HL-60/S4 treated with retinoic acid at 250 ng/mL for 4 days and 3 days (cell line): ENCODE results near the gene GLYR1.
"Not testable (repeated sequence)": the region's sequence is repeated elsewhere in the genome, so short reads cannot be mapped to it uniquely, and the experiment has no call there.

Experiments
- in situ Hi-C: fragments of 300-500 bp; cut with MboI; formaldehyde crosslinking; loops from 2 replicates; pipeline ENCODE4 v1.7.0; 2022; ENCODE audit warnings: low sequenced_read_pairs

Gene GLYR1

DNA sequence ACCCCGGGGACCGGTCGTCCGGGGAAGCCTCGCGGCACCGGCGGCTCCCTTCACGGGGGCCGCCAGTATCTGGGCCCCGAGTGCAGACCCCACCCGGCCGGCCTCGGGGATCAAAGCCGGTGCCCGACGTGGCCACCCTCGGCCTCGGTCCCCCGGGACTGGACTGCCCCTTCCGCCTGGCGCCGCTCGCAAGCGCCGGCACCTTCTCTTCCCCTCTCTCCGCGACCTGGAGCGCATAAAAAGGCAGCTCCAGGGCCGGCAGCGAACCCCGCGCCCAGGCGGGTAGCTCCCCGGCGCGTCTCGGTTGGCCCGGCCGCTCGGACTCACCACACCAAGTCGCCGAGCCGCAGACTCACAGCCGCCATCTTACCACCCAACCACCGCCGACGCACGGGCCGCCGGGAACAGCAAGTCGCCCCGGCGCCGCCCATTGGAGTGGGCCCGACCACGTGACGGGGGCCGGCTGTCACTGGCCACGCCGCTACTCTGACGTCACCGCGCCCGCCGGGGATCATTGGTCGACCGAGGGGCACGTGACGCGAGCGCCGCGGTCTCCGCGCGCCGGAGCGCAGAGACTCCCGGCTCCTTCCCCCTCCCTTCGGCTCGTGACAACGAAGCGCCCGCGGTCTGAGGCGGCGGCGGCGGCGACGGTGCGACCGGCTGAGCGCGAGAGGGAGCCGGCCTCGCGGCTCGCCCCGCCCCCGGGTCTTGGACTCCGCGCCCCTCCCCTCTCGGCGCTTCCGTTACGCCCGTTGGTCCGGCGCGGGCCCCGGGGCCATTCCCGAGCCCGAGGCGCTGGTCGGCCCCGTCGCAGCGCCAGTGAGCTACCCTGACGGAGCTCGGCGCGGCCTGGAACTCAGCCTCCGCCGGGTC is at the start of gene GLYR1, which contains the start of gene UBN1:
Gene GLYR1, minus strand, starts transcription at position 388 of the 873 bp plus-strand sequence. Its CDS starts 23 bp downstream, at position 365.
Gene UBN1, plus strand, starts transcription at position 581 of the 873 bp plus-strand sequence. CDS start 5,437 bp downstream, outside the sequence.
- in situ Hi-C loops: no loop called here

DNA sequence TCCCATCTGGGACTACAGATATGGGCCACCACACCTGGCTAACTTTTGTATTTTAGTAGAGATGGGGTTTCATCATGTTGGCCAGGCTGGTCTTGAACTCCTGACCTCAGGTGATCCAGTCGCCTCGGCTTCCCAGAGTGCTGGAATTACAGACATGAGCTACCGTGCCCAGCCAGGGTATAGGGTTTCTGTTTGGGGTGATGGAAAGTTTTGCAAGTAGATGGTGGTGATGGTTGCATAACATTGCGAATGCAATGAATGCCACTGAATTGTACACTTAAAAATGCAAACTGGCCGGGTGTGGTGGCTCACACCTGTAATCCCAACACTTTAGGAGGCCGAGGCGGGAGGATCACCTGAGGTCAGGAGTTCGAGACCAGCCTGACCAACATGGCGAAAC is 49.7 kb upstream of the GLYR1 start:
- in situ Hi-C loops: not testable (repeated sequence)

DNA sequence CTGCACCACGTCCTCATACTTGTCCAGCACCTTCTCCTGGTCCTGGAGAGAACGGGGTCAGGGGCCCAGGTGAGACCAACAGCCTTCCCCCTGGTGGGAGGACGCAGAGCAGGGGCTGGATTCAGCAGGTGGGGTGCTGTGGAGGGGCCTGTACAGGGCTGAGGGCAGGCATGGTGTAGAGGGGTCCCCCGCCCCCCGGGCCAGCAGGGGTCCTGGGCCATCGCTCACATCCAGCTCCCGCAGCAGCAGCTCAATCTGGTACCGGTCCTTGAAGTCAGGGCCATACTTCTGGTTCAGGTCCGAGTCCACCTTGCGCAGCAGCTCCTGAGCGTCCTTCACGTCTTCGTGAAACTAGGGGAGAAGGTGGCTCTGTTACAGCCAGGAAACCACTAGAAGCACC is 48.3 kb upstream of the GLYR1 start:
- in situ Hi-C loops: no loop called here

DNA sequence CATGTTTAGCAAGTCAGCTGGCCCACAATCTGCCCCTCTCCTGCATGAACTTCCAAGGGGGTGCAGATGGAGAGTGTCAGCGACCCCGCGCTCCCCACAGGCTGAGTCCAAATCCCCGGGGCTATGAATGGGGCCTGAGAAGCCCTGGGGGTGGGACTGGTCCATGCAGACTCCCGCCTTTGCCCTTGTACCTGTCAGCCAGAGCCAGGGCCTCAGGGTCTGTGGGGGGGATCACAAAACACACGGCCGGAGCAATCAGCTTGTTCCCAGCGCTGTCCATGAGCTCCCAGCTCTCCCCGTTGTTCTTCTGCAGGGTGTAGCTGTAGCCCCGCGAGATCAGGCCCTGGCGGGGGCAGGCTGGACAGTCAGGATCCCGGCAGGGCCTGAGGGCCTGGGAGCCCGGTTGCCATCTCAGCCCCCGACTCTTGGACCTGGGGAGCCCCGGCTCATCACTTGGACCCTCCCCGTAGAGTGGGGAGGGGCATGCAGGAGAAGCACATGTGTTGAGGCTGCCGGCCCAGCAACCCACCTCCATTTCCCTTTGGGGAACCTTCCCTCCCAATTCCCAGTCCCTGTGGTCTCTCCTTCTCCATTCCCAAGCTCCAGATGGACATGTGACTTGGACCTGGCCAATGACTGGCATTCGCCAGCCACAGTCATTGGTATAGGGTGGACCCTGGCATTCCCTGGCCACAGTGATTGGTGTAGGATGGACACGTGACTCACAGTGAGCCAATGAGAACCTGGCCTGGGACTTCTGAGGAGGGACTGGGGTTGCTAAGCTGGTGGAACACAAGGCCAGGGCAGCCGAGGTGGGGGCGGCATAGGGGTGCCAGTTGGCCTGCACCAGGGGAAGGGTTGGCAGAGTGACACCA is 47.4 kb upstream of the GLYR1 start:
- in situ Hi-C loops: no loop called here

DNA sequence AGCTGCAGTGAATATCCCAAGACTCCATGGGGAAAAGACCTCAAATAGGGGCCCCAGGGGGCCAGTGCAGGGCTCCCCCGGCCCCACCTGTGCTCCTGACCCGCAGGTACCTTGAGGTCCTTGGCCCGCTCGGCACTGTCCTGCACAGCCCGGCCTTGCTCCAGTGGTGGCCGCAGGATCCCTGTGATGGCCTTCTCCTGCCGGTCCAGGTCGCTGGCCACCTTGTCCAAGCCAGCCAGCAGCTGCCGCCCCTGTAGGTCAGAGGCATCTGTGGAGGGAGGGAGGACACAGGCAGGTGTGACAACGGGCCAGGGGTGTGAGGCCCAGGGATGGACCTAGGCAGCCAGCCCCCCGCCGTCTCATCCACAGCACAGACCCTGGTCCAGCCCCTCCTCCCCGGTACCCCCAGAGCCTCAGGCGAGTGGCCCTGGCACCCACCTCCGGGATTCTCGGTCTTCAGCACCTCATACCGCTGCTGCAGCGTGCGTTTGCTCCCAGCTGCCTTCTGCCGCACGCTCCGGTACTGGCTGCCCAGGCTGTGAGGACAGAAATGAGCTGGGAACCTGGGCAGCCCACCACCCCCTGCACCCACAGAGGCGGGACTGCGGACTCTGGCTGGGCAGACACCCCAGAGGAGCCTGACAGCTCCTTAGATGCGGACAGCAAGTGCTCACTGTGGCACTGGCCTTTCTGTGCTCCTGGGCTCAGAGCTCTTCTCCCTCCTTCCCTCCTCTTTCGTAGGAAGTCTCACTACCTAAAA is 46.2 kb upstream of the GLYR1 start:
- in situ Hi-C loops: no loop called here

DNA sequence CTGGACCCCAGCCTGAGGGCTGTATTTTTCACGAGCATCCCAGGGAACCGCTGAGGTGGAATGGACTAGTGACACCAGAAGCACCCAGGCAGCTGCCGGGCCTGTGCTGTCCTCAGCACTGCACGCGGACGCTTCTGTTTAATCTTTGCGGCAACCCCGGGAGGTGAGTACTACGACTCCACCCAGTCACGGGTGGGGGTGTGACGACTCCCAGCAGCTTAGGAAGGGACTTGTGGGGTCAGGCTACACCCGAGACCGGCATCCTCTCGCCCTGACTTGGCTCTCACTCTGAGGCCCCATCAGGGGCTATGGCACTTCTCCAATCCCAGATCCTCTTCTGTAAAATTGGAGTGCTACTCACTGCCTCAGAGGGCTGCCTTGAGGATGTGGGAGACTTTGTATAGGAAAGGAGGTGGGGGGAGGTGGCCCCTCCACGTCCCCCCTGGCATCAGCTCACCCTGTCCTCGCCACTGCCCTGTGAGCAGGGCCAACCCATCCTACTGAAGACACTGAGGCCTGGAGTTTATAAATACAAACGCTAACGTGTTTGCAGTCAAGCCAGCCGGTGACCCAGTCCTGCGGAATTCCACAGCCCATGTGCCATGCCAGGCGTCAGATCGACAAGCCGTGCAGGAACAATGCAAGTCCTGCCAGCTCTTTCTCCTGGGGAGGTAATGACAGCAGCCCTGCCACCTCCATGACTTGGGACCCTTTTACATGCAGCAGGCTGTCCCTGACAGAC is 45.4 kb upstream of the GLYR1 start:
- in situ Hi-C loops: no loop called here

DNA sequence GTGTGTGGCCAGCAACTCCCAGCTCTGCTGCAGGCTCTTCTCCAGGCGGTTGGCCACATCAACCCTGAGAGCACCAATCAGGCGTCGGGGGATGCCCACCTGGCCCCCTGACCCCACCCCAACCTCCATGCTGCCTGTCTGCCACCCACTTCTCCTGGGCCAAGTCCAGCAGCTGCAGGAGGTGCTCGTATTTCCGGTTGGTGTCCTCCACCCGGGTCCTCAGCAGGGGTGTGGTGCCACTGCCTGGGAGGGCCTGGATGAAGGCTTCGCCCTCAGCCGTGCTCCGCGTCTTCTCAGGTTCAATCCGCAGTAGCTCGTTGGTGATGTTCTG is 44.8 kb upstream of the GLYR1 start:
- in situ Hi-C loops: no loop called here

DNA sequence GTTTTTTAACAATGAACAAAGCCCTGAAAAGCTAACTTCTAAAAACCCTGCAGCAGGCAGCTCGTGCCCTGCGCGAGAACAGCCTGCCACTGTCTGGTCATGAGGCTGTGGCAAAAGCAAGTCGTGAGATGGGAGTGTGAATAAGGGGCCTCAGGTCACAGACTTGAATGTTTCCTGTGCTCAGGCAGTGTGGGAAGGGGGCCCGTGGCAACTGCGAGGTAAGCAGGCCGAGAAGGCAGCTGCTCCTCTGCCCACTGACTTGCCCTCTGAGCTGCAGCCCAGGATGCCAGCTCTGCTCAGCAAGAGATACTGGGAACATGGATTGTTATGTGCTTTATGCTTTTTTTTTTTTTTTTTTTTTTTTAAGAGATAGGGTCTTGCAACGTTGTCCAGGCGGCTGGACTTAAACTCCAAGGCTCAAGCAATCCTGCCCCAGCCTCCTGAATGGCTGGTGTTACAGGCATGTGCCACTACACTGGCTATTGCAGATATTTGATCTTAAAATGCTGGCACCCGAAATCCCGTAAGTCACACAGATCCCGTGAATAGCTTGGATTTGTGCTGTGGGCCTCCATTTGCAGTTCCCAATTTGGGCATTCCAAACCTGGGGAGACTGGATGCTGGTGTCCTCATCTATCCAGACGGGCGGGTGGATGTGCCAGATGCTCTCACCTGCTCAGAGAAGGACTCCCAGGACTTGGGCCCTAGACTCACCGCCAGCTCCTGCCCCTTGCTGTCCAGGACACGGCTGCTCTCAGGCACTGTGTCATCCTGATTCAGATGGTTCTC is 44.2 kb upstream of the GLYR1 start:
- in situ Hi-C loops: no loop called here

DNA sequence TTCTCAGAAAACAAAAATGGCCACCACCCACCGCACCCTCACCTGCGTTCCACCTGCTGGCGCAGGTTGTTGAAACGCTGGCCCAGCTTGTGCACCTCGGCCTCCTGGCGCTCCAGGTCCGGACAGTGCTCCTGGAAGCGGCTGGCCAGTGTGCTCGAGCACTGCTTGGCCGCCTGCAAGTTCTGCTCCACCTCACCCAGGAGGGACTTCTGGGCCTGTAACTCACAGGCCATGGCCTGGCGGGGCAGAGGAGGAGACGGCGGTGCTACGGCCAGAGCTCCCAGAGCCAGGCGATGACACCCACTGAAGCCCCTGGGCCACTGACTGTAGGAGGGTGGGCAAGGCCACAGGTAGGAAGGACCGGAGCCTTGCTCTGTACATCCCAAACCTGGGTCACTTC is 43.6 kb upstream of the GLYR1 start:
- in situ Hi-C loops: no loop called here

DNA sequence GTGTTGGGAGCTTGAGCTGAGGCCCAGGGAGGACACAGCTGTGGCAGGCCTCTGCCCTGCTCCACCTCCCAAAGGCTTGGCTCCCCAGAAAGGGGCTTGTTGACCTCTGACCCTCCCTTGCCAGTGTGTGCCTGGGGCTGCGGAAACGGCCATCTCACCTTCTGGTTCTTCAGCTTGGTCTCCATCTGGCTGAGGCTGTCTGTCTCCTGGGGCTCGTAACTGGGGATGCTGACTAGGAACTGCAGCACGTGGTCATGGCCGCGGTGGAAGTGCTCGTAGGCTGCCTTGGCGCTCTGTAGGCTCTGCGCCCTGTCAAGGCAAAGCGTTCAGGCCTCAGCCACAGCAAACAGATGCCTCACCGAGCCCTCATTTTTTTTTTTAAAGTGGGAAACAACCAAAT is 42.9 kb upstream of the GLYR1 start:
- in situ Hi-C loops: no loop called here

DNA sequence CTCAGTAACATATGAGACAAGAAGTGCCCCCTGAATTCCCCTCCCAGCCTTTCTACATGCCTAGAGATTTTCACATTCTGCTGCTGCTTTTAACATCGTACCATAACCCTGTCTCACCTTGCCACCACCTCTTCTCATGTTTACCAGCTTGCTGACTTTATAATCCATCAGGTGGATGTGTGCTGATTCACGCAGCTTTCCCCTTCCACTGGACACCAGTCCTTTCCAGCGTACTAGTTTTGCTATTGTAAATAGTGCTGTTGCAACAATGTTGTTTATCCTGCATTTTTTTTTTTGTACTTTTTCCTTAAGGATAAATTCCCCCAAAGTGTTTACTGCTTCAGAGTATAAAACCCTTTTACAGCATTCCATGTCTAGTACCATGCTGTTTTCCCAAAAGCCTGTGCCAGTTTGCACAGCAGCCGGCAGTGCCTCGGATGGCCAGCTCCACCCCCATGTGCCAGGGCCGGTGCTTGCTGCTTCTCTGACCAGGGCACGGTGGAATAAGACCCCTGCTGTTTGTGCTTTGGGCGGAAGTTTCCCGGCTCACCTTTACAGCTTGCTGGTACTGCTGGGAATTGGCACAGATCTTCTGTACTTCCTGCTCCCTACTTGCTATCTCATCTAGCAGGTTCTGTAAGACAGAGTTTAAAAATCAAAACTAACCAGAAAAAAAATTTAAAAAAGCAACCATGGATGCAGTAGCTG is 41.5 kb upstream of the GLYR1 start:
- in situ Hi-C loops: no loop called here

DNA sequence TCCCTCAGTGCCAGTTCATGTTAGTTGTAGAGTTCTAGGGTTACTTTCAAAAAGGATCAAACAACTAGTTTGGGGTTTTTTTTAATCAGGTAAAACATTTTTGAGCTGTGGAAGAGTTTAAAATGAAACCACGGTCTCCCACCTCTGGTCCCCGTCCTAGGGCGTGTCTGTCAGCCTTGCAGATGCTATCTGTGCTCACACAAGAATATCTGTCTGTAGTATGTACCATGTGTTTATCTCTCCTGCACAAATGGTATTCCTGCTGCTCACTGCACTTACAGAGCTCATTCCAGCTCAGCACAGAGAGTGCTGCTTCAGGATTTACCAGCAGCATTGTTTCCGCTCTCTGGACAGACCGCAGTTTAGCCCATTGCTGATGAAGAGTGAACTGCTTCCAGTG is 39.1 kb upstream of the GLYR1 start:
- in situ Hi-C loops: no loop called here

DNA sequence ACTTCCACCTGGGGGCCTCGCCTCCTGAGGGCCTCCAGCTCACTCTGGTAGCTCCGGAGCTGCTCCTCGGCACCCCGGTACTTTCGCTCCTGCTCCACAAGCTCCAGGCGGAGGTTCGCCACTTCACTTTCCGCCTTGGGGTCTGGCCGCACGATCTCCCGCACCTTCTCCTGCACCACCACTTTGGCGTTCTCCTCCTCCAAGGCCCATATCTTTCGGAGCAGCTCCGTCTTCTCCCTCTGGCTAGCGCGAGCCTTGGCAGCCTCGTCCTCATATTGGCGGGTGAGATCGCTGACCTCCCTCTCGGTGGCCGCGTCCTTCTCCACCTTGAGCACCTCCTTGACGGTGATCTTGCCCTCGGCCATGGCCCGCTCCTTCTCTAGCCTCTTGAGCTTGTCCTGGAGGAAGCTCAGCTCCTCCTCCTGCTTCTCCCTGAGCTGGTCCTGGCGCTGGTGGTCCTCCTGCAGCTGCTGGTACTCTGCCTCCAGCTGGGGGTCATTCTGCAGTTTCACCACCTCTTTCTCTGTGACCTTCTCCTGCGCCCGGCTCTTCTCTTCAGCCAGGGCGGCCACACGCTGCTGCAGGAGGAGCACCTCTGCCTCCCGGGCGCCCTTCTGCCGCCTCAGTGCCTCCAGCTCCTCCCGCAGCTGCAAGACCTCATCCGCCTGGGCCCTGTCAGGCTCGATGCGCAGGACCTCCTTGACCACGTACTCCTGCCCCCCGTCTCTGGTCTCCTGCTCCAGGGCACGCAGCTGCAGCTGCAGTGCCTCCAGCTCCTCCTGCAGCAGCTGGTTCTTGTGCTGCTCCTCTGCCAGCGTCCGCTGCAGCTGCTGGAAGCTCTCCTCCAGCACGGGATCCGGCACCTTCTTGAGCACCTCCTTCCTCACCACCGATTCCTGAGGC is 38.1 kb upstream of the GLYR1 start:
- in situ Hi-C loops: no loop called here

DNA sequence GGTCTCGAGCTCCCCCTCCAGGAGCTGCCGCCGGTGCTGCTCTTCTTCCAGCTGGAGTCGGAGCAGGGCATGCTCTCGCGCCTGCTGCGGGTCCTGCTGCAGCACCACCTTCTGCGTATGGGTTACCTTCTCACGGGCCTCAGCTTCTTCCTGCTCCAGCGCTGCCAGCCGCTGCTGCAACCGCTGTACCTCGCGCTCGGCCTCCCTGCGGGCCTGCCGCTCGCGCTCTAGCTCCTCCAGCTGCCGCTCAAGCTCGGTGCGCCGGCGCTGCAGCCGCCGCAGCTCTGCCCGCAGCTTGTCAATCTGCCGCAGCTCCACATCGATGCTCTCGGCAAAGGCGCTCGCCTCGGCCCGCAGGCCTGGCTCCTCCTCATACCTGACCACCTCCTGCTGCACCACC is 37.1 kb upstream of the GLYR1 start:
- in situ Hi-C loops: no loop called here

DNA sequence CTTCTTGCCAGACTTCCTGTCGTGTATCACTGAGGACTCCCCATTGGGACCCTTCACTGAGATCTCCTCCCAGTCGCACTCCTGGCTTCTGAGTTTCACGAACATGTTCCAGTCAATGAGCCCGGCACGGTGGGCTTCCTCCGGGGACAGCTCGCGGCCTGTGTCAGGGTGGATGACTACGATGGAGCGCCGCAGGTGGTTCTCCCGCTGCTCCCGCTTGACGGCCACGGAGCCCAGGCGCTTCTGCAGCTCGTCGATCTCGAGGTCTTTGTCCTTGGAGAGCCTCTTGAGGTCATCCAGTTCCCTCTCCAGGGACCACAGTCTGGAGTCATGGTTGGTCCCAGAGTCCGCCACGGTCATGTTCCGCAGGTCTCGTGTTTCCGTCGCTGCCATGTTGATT is 36.4 kb upstream of the GLYR1 start:
- in situ Hi-C loops: no loop called here

DNA sequence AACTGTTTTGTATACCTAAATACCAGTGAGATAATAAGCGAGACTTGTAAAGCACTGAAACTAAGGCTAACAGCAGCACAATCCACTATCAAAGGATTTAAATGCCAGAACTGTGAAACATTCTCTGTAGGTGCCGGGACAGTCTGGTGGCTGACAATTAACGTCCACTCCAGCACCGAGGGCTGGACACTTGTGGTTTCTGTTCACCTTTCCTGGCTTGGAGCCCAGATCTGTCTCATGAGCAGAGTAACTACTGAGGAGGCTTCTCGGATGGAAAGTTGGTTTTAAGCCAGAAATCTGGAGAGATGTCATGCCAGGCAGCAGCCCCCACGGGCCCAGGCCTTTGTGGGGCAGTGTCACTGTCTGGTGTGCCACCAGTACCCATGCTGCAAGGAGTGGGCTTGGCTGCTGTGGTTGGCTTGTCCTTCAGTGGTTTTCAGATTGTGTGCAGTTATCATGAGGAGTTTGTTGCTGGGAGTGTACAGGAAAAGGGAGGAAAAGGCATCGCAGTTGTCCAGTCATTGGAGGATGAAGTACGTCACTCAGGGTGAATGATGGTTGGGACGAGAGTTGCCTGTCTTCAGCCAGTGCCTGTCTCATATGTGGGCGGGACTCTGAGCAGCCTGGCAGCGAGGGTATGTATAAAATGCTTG is 35.7 kb upstream of the GLYR1 start:
- in situ Hi-C loops: no loop called here

DNA sequence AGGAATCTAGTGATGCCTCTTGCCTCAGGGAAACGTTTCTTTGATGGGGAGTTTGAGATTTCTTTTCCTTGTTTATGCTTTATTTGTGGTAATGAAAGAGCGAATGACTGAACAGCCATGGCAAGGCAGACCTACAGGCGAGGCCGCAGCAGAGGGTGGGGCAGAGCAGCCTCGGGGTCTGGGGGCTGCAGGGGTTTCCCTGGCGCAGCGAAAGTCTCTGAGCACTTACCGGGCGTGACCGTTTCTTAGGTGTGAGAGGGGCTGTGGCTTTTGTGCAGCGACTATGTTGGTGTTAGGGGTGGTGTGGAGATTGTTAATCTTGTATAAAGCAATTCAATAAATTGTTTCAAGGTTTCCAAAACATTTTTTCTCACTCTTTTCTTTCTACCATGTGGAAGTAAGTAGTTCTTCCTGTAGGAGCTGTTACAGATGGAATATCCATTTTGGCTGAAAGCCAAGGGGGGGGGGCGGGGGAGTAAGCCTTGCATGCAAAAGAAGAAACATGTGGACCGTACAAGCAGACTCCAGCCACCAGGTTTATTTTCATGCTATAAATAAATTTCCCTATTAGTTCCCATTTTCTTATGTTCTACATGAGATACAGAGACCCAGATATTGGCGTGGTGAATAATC is 35.0 kb upstream of the GLYR1 start:
- in situ Hi-C loops: no loop called here
